Peyer's patch (tissue), 4 donors: Measurements from ENCODE around the gene LUZP2.

ENCODE experiments used
- POLR2A ChIP-seq, 2 donors: fragments of 450-650 bp; IDR thresholded peaks; one replicate each; pipeline ENCODE4 v1.5.1; 2017; ENCODE audit warnings: antibody characterized with exemption in 2 of 2, mild to moderate bottlenecking in 2 of 2, moderate library complexity in 2 of 2
- TF ChIP-seq, protein P1 (sequence below), 6 experiments: fragments of 450-650 bp in 4 of 6; fragments of 200-600 bp in 2 of 6; sonication (generic) in 1 of 6; IDR thresholded peaks; one replicate each; pipeline ENCODE4 v1.5.1; 2017 to 2019; ENCODE audit warnings: antibody characterized with exemption in 6 of 6, mild to moderate bottlenecking in 3 of 6, moderate library complexity in 1 of 6

GRCh38 chr11:24848857-24849256 lies 352.0 kb downstream of the LUZP2 start:
- TF ChIP-seq, protein P1, sequence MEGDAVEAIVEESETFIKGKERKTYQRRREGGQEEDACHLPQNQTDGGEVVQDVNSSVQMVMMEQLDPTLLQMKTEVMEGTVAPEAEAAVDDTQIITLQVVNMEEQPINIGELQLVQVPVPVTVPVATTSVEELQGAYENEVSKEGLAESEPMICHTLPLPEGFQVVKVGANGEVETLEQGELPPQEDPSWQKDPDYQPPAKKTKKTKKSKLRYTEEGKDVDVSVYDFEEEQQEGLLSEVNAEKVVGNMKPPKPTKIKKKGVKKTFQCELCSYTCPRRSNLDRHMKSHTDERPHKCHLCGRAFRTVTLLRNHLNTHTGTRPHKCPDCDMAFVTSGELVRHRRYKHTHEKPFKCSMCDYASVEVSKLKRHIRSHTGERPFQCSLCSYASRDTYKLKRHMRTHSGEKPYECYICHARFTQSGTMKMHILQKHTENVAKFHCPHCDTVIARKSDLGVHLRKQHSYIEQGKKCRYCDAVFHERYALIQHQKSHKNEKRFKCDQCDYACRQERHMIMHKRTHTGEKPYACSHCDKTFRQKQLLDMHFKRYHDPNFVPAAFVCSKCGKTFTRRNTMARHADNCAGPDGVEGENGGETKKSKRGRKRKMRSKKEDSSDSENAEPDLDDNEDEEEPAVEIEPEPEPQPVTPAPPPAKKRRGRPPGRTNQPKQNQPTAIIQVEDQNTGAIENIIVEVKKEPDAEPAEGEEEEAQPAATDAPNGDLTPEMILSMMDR (IDR thresholded peaks at IDR 0.05): no peak
- TF ChIP-seq POLR2A (IDR thresholded peaks at IDR 0.05): no peak
